ENCODE measurements around the gene MCOLN1.

Gene MCOLN1

GRCh38 chr19:7544626-7545025 is 22.2 kb downstream of the MCOLN1 start:
- Histone ChIP-seq H3K4me3 (ENCODE audit: low read depth, low read length) (no peak overlapping the region), H3K27ac (no peak overlapping the region), H3K4me2 (ENCODE audit: low read length) (no peak overlapping the region), H3K4me1 (no peaks in the 10 kb centered on the region), H3K36me3 (ENCODE audit: control insufficient read depth, insufficient read depth, low read length) (no peaks in the 10 kb centered on the region), H2AFZ (no peak overlapping the region), H3K79me2 (no peaks in the 10 kb centered on the region), H3K9ac (no peak overlapping the region), H3K9me3 (ENCODE audit: control insufficient read depth, low read length) (no peaks in the 10 kb centered on the region), H3K27me3 (ENCODE audit: control insufficient read depth, insufficient read depth, low read length) (no peaks in the 10 kb centered on the region)
- TF ChIP-seq CTCF (IDR thresholded peaks at IDR 0.05): no peak

DNA sequence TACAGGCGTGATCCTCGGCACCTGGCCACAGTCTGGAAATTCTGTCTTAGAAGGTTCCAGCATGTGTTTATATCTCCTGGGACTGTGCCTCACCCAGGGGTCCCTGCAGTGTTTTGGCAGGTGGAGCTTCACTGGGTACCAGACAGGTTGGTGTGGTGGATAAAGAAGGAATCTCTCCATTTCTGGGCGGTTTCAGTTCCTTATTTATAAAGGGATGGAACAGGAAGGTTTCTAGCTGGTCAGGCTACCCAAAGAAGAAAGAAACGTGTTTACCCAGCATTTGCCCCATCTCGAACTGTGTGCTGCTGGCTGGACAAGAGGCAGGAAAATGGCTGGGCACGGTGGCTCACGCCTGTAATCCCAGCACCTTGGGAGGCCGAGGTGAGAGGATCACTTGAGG is 22.9 kb downstream of the MCOLN1 start:
- H3K9me3 ChIP-seq (ENCODE audit: control insufficient read depth, low read length): no peaks in the 10 kb centered on the region
- H2AFZ ChIP-seq: no peak overlapping the region
- H3K27me3 ChIP-seq (ENCODE audit: control insufficient read depth, insufficient read depth, low read length): no peaks in the 10 kb centered on the region
- no peak overlapping the region for H3K4me2 ChIP-seq (ENCODE audit: low read length)
- no peaks in the 10 kb centered on the region for H3K79me2 ChIP-seq
- no peaks in the 10 kb centered on the region for H3K4me1 ChIP-seq
- H3K9ac ChIP-seq: no peak overlapping the region
- no peaks in the 10 kb centered on the region for H3K36me3 ChIP-seq (ENCODE audit: control insufficient read depth, insufficient read depth, low read length)
- H3K4me3 ChIP-seq (ENCODE audit: low read depth, low read length): no peak overlapping the region
- no peak for TF ChIP-seq CTCF (IDR thresholded peaks at IDR 0.05)
- H3K27ac ChIP-seq: no peak overlapping the region

DNA sequence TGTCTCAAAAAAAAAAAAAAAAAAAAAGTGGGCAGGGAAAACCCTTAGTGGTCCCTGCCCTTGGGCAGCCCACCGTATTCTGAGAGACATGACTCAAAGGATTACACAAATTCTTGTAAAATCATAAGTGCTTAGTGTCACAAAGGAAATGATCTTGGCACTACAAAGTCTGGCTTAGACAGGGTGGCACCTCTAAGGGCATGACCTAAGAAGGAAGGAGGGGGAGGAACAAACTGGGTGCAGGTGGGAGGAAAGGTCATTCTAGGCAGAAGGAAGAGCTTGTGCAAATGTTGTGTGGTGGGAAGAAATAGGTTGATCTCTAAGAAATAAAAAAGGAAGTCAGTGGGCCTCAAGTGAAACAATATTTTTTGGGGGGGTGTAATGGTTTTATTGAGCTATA is 23.5 kb downstream of the MCOLN1 start:
- Histone ChIP-seq H3K36me3 (ENCODE audit: control insufficient read depth, insufficient read depth, low read length) (no peaks in the 10 kb centered on the region), H3K27ac (no peak overlapping the region)

GRCh38 chr19:7547159-7547558 is 24.7 kb downstream of the MCOLN1 start:
- Histone ChIP-seq H3K9ac (no peak overlapping the region), H3K36me3 (ENCODE audit: control insufficient read depth, insufficient read depth, low read length) (no peaks in the 10 kb centered on the region), H3K27me3 (ENCODE audit: control insufficient read depth, insufficient read depth, low read length) (no peaks in the 10 kb centered on the region), H3K4me3 (ENCODE audit: low read depth, low read length) (no peak overlapping the region), H3K4me1 (peaks cover 2% of the 10 kb centered on the region), H3K79me2 (no peaks in the 10 kb centered on the region), H2AFZ (no peak overlapping the region), H3K9me3 (ENCODE audit: control insufficient read depth, low read length) (no peaks in the 10 kb centered on the region), H3K4me2 (ENCODE audit: low read length) (no peak overlapping the region), H3K27ac (no peak overlapping the region)
- TF ChIP-seq CTCF (IDR thresholded peaks at IDR 0.05): no peak

More for the DNA sequence above, 23.5 kb downstream of the MCOLN1 start:
- Histone ChIP-seq H3K27me3 (ENCODE audit: control insufficient read depth, insufficient read depth, low read length) (no peaks in the 10 kb centered on the region), H2AFZ (no peak overlapping the region), H3K4me1 (no peaks in the 10 kb centered on the region), H3K79me2 (no peaks in the 10 kb centered on the region), H3K9ac (no peak overlapping the region), H3K9me3 (ENCODE audit: control insufficient read depth, low read length) (no peaks in the 10 kb centered on the region), H3K4me2 (ENCODE audit: low read length) (no peak overlapping the region), H3K4me3 (ENCODE audit: low read depth, low read length) (no peak overlapping the region)
- no peak for TF ChIP-seq CTCF (IDR thresholded peaks at IDR 0.05)

DNA sequence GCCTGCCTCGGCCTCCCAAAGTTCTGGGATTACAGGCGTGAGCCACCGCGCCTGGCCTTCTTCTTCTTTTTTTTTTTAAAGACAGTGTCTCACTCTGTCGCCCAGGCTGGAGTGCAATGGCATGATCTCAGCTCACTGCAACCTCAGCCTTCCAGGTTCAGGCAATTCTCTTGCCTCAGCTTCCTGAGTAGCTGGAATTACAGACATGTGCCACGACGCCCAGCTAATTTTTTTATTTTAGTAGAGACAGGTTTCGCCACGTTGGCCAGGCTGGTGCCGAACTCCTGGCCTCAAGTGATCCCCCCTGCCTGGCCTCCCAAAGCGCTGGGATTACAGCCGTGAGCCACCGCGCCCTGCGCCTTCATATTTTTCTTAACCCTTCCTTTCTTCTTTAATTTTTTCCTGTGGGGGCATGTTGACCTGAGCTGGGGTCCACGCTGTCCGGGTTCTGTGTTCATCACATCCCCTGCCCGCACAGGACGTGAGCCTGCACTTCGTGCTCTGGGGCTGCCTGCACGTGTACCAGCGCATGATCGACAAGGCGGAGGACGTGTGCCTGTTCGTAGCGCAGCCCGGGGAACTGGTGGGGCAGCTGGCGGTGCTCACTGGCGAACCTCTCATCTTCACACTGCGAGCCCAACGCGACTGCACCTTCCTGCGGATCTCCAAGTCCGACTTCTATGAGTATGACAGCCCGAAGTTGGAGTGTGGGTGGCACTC is 27.2 kb downstream of the MCOLN1 start:
- Histone ChIP-seq H2AFZ (no peak overlapping the region), H3K9ac (no peak overlapping the region), H3K79me2 (no peaks in the 10 kb centered on the region), H3K4me2 (ENCODE audit: low read length) (no peak overlapping the region), H3K27ac (no peak overlapping the region), H3K4me1 (peaks cover 2% of the 10 kb centered on the region), H3K36me3 (ENCODE audit: control insufficient read depth, insufficient read depth, low read length) (no peaks in the 10 kb centered on the region), H3K4me3 (ENCODE audit: low read depth, low read length) (no peak overlapping the region), H3K9me3 (ENCODE audit: control insufficient read depth, low read length) (no peaks in the 10 kb centered on the region), H3K27me3 (ENCODE audit: control insufficient read depth, insufficient read depth, low read length) (no peaks in the 10 kb centered on the region)
- TF ChIP-seq CTCF (IDR thresholded peaks at IDR 0.05): no peak

Measured in parathyroid adenoma (tissue), 2 donors.